ENCODE results near the gene CGRRF1.

Gene CGRRF1

DNA sequence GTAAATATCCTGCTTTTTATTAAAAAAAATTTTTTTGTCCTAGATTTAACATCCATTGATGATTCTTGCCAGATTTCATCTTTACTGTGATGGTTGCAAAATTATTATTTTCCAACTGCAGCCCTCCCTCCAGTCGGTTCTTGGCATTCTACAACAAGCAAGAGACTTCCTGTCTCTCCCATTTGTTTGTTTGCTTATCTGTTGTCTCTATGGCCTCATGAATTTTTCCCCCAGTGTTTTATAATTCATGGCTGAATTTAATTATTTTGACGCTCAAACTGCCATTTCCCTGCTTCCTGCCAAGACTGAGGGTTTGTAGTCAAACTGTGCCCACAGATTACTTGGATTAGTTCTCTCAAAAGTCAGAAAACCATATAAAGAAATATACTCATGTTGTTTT, 25.9 kb downstream of the CGRRF1 start:
- DNase-seq (ENCODE audit: low read depth) = no peak
- TF ChIP-seq, protein P1, sequence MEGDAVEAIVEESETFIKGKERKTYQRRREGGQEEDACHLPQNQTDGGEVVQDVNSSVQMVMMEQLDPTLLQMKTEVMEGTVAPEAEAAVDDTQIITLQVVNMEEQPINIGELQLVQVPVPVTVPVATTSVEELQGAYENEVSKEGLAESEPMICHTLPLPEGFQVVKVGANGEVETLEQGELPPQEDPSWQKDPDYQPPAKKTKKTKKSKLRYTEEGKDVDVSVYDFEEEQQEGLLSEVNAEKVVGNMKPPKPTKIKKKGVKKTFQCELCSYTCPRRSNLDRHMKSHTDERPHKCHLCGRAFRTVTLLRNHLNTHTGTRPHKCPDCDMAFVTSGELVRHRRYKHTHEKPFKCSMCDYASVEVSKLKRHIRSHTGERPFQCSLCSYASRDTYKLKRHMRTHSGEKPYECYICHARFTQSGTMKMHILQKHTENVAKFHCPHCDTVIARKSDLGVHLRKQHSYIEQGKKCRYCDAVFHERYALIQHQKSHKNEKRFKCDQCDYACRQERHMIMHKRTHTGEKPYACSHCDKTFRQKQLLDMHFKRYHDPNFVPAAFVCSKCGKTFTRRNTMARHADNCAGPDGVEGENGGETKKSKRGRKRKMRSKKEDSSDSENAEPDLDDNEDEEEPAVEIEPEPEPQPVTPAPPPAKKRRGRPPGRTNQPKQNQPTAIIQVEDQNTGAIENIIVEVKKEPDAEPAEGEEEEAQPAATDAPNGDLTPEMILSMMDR (IDR thresholded peaks at IDR 0.05; ENCODE audit: insufficient read depth, low read depth, low read length, missing control alignments) = no peak
- no peak overlapping the region for H3K4me3 ChIP-seq (ENCODE audit: low read length)

DNA sequence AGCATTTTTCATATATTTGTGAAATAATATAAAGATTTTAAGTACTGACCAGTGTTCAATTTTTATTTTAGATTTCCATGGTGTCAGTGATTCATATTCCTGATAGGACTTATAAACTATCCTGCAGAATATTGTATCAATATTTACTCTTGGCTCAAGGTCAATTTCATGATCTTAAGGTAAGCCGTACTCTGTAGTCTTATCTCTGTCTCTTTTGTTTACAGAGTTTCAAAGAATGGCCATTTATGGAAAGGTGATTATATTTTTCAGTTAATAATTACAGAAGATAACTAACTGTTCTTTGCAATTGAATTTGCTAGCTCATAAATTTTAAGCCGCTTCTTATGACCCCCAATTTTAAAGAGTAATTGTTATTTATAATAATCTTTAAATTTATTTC, 27.9 kb downstream of the CGRRF1 start:
- TF ChIP-seq, protein P1 (IDR thresholded peaks at IDR 0.05; ENCODE audit: insufficient read depth, low read depth, low read length, missing control alignments) = no peak
- no peak for DNase-seq (ENCODE audit: low read depth)
- H3K4me3 ChIP-seq (ENCODE audit: low read length) = no peak overlapping the region

DNA sequence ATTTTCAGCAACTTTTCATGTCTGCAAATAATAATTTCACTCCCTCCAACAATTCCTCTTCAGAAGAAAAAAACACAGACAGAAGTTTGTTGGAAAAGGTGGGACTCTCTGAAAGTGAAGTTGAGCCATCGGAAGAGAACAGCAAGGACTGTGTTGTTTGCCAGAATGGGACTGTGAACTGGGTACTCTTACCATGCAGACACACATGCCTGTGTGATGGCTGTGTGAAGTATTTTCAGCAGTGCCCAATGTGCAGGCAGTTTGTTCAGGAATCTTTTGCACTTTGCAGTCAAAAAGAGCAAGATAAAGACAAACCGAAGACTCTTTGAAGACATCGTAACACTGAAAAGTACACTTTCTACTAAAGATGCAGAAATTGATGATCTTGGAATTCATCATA, 28.3 kb downstream of the CGRRF1 start:
- H3K4me3 ChIP-seq (ENCODE audit: low read length) = no peak overlapping the region
- no peak for DNase-seq (ENCODE audit: low read depth)
- TF ChIP-seq, protein P1 (IDR thresholded peaks at IDR 0.05; ENCODE audit: insufficient read depth, low read depth, low read length, missing control alignments) = no peak

DNA sequence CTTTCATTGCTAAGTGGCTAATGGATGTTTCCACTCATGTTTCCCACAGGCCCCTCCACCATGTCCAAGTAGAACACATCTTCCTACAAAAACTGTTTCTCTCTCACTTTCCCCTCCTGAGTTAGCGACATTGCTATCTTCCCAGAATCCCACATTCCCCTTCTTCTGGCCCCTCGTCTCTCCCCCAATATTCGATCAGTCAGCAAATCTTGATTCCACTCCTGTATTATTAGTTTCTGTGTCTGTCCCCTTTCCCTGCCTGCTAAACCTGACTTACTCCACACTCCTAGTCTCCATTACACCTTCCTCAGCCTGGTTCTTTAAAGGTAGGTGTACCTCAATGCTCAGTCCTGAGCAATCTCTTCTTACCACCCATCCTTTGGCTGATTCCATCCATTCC, 37.9 kb downstream of the CGRRF1 start:
- TF ChIP-seq, protein P1 (IDR thresholded peaks at IDR 0.05; ENCODE audit: insufficient read depth, low read depth, low read length, missing control alignments) = no peak
- no peak overlapping the region for H3K4me3 ChIP-seq (ENCODE audit: low read length)
- DNase-seq (ENCODE audit: low read depth) = no peak

DNA sequence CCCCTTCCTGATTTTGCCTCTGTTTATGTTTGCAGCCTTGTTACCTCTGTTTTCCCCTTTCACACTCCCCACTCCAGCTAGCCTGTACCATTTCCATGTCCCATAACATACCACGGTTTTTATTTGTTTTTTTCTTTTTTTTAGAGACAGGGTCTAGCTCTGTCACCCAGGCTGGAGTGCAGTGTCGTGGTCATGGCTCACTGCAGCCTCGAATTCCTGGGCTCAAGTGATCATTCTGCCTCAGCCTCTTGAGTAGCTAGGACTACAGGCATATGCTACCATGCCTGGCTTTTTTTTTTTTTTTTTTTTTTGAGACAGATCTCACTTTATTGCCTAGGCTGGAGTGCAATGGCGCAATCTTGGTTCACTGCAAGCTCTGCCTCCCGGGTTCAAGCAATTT, 38.8 kb downstream of the CGRRF1 start:
- TF ChIP-seq, protein P1 (IDR thresholded peaks at IDR 0.05; ENCODE audit: insufficient read depth, low read depth, low read length, missing control alignments) = no peak
- no peak for DNase-seq (ENCODE audit: low read depth)
- no peak overlapping the region for H3K4me3 ChIP-seq (ENCODE audit: low read length)

DNA sequence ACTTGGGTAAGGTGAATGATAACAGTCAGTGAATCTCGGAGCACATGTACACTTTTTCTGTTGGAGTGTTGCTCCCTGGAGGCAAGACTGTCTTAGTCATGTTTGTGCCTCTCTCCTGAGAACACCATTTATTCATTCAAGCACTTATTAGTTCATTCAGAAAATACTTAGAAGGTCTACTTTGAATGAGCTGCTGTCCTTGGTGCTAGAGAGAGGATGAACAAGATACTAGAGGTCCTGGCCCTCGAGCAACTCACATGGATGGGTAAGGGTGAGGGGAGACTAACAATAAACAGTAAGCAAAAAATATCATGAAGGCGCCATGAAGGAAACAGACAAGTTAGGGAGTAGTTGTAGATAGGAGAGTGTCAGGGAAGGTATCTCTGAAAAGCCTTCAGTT, 40.2 kb downstream of the CGRRF1 start:
- no peak overlapping the region for H3K4me3 ChIP-seq (ENCODE audit: low read length)
- TF ChIP-seq, protein P1 (IDR thresholded peaks at IDR 0.05; ENCODE audit: insufficient read depth, low read depth, low read length, missing control alignments) = no peak

DNA sequence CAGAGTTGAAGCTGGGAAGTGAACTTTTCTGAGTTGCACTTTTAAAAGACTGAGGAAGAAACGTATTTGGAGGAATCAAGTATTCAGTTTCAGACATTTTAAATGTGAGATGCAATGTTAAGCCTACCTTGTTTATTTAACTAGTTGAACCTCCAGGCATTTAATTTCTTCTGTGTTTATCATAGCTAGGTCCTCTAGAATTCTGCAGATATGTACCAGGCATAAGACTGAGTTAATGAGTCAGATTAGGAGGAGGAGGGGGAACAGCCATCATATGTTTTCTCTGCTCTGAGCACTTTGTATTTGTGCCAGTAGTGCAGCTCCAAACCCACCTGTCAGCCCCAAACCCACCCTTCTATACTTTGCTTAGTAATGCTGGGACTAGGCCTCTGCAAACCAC, 40.8 kb downstream of the CGRRF1 start:
- TF ChIP-seq, protein P1 (IDR thresholded peaks at IDR 0.05; ENCODE audit: insufficient read depth, low read depth, low read length, missing control alignments) = no peak
- no peak for DNase-seq (ENCODE audit: low read depth)
- H3K4me3 ChIP-seq (ENCODE audit: low read length) = no peak overlapping the region

More for the DNA sequence above, 40.2 kb downstream of the CGRRF1 start:
- DNase-seq (ENCODE audit: low read depth) = peak; percentile 31
